Measurements from ENCODE around the gene MTREX. TPM values are rescaled to one million over a fixed set of nuclear protein-coding genes. Genes with fewer than 3 reads are reported as not detected.

MTREX gene
- total RNA-seq, 1 experiment from 2014 or later = 123 TPM

DNA sequence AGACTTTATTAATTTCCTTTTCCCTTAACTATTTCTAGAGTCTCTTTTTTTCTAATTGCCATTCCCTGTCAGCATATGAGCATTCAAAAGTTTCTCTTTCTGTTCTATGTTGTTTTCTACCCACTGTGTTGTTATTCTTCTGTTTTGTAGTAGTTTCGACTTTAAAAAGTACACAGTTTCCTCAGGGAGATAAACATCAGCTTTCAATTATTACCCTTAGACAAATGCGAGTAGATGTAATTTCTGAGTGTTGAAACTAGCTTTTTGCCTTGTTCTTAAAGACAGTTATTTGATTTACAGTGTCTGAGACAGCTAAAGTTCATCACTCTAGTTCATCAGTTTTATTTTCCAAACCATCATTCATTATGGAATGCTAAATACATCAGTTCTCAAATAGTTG, 19.5 kb downstream of the MTREX start:
- H3K27me3 Mint-ChIP-seq (ENCODE audit: low read depth) = no peaks in the 10 kb centered on the region
- H2BK120ac ChIP-seq (ENCODE audit: low read depth, low read length, poor library complexity, severe bottlenecking) = no peak overlapping the region
- no peak overlapping the region for H3K4me2 ChIP-seq (ENCODE audit: insufficient read depth, insufficient read length, low read length)
- no peak overlapping the region for H2BK15ac ChIP-seq (ENCODE audit: low read depth, low read length)
- no peaks in the 10 kb centered on the region for H3K4me1 ChIP-seq (ENCODE audit: insufficient read depth, low read length)
- no peak overlapping the region for H3K56ac ChIP-seq (ENCODE audit: insufficient read length, low read depth, low read length)
- H3K27ac ChIP-seq (ENCODE audit: insufficient read length, low read depth, low read length) = no peak overlapping the region
- no peak overlapping the region for H3K4me3 Mint-ChIP-seq
- H3K79me2 ChIP-seq (ENCODE audit: insufficient read depth, low read length) = no peaks in the 10 kb centered on the region; the same call in 1 of the 2 replicates
- no peaks in the 10 kb centered on the region for H3K27me3 ChIP-seq (ENCODE audit: insufficient read depth, low read length)
- H2AFZ ChIP-seq (ENCODE audit: low read length) = no peak overlapping the region
- H2BK5ac ChIP-seq (ENCODE audit: insufficient read length, low read length) = no peak overlapping the region
- TF ChIP-seq, protein P1, sequence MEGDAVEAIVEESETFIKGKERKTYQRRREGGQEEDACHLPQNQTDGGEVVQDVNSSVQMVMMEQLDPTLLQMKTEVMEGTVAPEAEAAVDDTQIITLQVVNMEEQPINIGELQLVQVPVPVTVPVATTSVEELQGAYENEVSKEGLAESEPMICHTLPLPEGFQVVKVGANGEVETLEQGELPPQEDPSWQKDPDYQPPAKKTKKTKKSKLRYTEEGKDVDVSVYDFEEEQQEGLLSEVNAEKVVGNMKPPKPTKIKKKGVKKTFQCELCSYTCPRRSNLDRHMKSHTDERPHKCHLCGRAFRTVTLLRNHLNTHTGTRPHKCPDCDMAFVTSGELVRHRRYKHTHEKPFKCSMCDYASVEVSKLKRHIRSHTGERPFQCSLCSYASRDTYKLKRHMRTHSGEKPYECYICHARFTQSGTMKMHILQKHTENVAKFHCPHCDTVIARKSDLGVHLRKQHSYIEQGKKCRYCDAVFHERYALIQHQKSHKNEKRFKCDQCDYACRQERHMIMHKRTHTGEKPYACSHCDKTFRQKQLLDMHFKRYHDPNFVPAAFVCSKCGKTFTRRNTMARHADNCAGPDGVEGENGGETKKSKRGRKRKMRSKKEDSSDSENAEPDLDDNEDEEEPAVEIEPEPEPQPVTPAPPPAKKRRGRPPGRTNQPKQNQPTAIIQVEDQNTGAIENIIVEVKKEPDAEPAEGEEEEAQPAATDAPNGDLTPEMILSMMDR (conservative IDR thresholded peaks at IDR 0.05) = no peak
- no peak overlapping the region for H3K4ac ChIP-seq (ENCODE audit: low read depth, low read length)
- no peak overlapping the region for H3K9ac ChIP-seq (ENCODE audit: extremely low read depth, insufficient read length, low read length)
- H2AK5ac ChIP-seq (ENCODE audit: insufficient read length, low read length) = no peak overlapping the region
- no peak overlapping the region for H2BK12ac ChIP-seq (ENCODE audit: insufficient read length, low read depth, low read length)
- no peak overlapping the region for H3K23ac ChIP-seq (ENCODE audit: insufficient read length, low read depth, low read length)
- no peaks in the 10 kb centered on the region for H3K9me3 ChIP-seq (ENCODE audit: control insufficient read depth, low read depth, low read length)
- H3K79me1 ChIP-seq (ENCODE audit: insufficient read depth, low read depth, low read length, poor library complexity, severe bottlenecking) = peaks cover 6% of the 10 kb centered on the region
- no peak overlapping the region for H3K27ac Mint-ChIP-seq
- no peaks in the 10 kb centered on the region for H3K4me1 Mint-ChIP-seq
- no peaks in the 10 kb centered on the region for H4K20me1 ChIP-seq (ENCODE audit: control insufficient read depth, insufficient read depth, insufficient read length)
- no peaks in the 10 kb centered on the region for H3K9me3 Mint-ChIP-seq
- H3K14ac ChIP-seq (ENCODE audit: insufficient read depth, low read length) = no peak overlapping the region
- H4K5ac ChIP-seq (ENCODE audit: insufficient read length, low read depth, low read length) = no peak overlapping the region
- H3K23me2 ChIP-seq (ENCODE audit: insufficient read length, low read depth, low read length, poor library complexity, severe bottlenecking) = no peaks in the 10 kb centered on the region
- H3K36me3 Mint-ChIP-seq (ENCODE audit: insufficient read depth in 1 of 3, low read depth in 3 of 3) = peaks cover 20 to 73% (median 66%) of the 10 kb centered on the region in 3 experiments; a peak in 6 of 7 replicates
- H2BK20ac ChIP-seq (ENCODE audit: low read depth, low read length, poor library complexity, severe bottlenecking) = no peak overlapping the region
- no peak overlapping the region for H4K91ac ChIP-seq (ENCODE audit: insufficient read length, low read depth, low read length)
- H3T11ph ChIP-seq (ENCODE audit: low read length) = no peak overlapping the region
- no peak overlapping the region for H3K18ac ChIP-seq (ENCODE audit: insufficient read length, low read depth, low read length)
- no CpG with 5 or more reads among the region's 2 CpGs for WGBS (ENCODE audit: extremely low coverage, insufficient read length, low lambda C conversion rate)
- DNase-seq = no peak
- H4K8ac ChIP-seq (replicated peaks; ENCODE audit: insufficient read length, low read depth, low read length) = no peak overlapping the region
